ENCODE measurements around the gene MED16.
A peak's percentile ranks its signal among the peaks of the same experiment; 100 is the strongest.

The MED16 gene

GRCh38 chr19:928471-929202, 35.6 kb upstream of the MED16 start:
- DNase-seq (ENCODE audit: low read depth in 2 of 2) = no peak

GRCh38 chr19:927780-928401, 34.9 kb upstream of the MED16 start:
- no peak for DNase-seq (ENCODE audit: low read depth in 2 of 2)

GRCh38 chr19:927351-927779, 34.4 kb upstream of the MED16 start:
- no peak for DNase-seq (ENCODE audit: low read depth in 2 of 2)

- DNase-seq (ENCODE audit: low read depth in 2 of 2) = peak in 1 of 2 donors; percentile 31
Observed at GRCh38 chr19:926589-927350, 33.8 kb upstream of the MED16 start.

GRCh38 chr19:926323-926588, 33.3 kb upstream of the MED16 start:
- no peak for DNase-seq (ENCODE audit: low read depth in 2 of 2)

GRCh38 chr19:925526-926322, 32.7 kb upstream of the MED16 start, which contains the start of gene ARID3A:
Gene ARID3A (plus strand): TSS chr19:926035. CDS start chr19:929529, 3,494 bp downstream.
- peak; percentile 62 to 70 for DNase-seq (ENCODE audit: low read depth in 2 of 2)

GRCh38 chr19:925087-925525, 32.1 kb upstream of the MED16 start:
- DNase-seq (ENCODE audit: low read depth in 2 of 2) = no peak

- no peak for DNase-seq (ENCODE audit: low read depth in 2 of 2)
Observed at GRCh38 chr19:924553-925086, 31.6 kb upstream of the MED16 start.

- DNase-seq (ENCODE audit: low read depth in 2 of 2) = peak in 1 of 2 donors; percentile 64
Observed at GRCh38 chr19:920051-920864, 27.3 kb upstream of the MED16 start.

- DNase-seq (ENCODE audit: low read depth in 2 of 2) = peak in 1 of 2 donors; percentile 39
Observed at GRCh38 chr19:919199-920050, 26.4 kb upstream of the MED16 start.

- DNase-seq (ENCODE audit: low read depth in 2 of 2) = peak in 1 of 2 donors; percentile 36
Observed at GRCh38 chr19:918481-919198, 25.7 kb upstream of the MED16 start.

- DNase-seq (ENCODE audit: low read depth in 2 of 2) = no peak
Observed at GRCh38 chr19:918152-918437, 25.1 kb upstream of the MED16 start.

- DNase-seq (ENCODE audit: low read depth in 2 of 2) = peak in 1 of 2 donors; percentile 43
Observed at GRCh38 chr19:917323-918151, 24.6 kb upstream of the MED16 start, which contains the start of gene KISS1R. Gene KISS1R (plus strand): TSS chr19:917333. CDS start chr19:917503, 170 bp downstream.

GRCh38 chr19:916645-917322, 23.8 kb upstream of the MED16 start:
- DNase-seq (ENCODE audit: low read depth in 2 of 2) = peak in 1 of 2 donors; percentile 47

GRCh38 chr19:913080-913748, 20.2 kb upstream of the MED16 start, which contains the start of gene R3HDM4:
Gene R3HDM4 (minus strand): TSS chr19:913219. CDS start chr19:913157, 62 bp downstream.
- DNase-seq (ENCODE audit: low read depth in 2 of 2) = peak; percentile 78 to 90

GRCh38 chr19:912181-913079, 19.4 kb upstream of the MED16 start:
- DNase-seq (ENCODE audit: low read depth in 2 of 2) = peak in 1 of 2 donors; percentile 39

All from stimulated activated CD4-positive, alpha-beta T cell treated with anti-CD3 and anti-CD28 coated beads, Interleukin-1b, Interleukin-23, amount 100 ng/mL, for 4 hours (primary cell).